ENCODE results near the gene MS4A3. TPM values are rescaled to one million over a fixed set of nuclear protein-coding genes. Genes with fewer than 3 reads are reported as not detected.

Gene MS4A3
- total RNA-seq, 2 experiments from 2014 or later, result not detected

GRCh38 chr11:60077216-60077817, 20.9 kb downstream of the MS4A3 start:
- CTCF ChIA-PET (ENCODE audit: unreplicated experiment), result no interaction called here
- no TSS peak for BruUV-seq (replicated peaks)
- DNase-seq (ENCODE audit: low spot score), result no peak
- no peaks in the 10 kb centered on the region for H3K9me3 ChIP-seq (ENCODE audit: low read length)
- intact Hi-C loops (cut with micrococcal nuclease; ENCODE audit: unreplicated experiment), result no loop called here
- no peaks in the 10 kb centered on the region for H3K36me3 ChIP-seq (ENCODE audit: insufficient read depth, low read length)
- H3K4me3 ChIP-seq (ENCODE audit: low read depth, low read length, poor library complexity, severe bottlenecking), result no peak overlapping the region
- no peaks in the 10 kb centered on the region for H4K20me1 ChIP-seq (ENCODE audit: insufficient read depth, low read length)
- no peaks in the 10 kb centered on the region for H3K9me2 ChIP-seq (ENCODE audit: insufficient read depth, low read length)
- no peak overlapping the region for H2AFZ ChIP-seq (ENCODE audit: low read length)
- no peak overlapping the region for H3K27ac ChIP-seq (ENCODE audit: low read depth, low read length, poor library complexity, severe bottlenecking)
- TF ChIP-seq EZH2phosphoT487 (IDR thresholded peaks at IDR 0.05; ENCODE audit: borderline replicate concordance, low read depth, low read length), result no peak
- no peak for TF ChIP-seq CTCF (conservative IDR thresholded peaks at IDR 0.05; ENCODE audit: low read length)
- H3K4me1 ChIP-seq (ENCODE audit: insufficient read depth, low read length, poor library complexity, severe bottlenecking), result no peaks in the 10 kb centered on the region
- no peak overlapping the region for H3K4me2 ChIP-seq (ENCODE audit: low read length)
- POLR2A ChIA-PET, result interaction anchor here (0.7 kb wide), 1 partner anchor 9 kb away, joined by 4 read pairs; no protein-coding TSS in a partner anchor
- H3K79me2 ChIP-seq (ENCODE audit: insufficient read depth, low read depth, low read length), result no peaks in the 10 kb centered on the region

GRCh38 chr11:60077981-60078380, 21.5 kb downstream of the MS4A3 start:
- POLR2A ChIA-PET, result interaction anchor here (0.7 kb wide), 1 partner anchor 9 kb away, joined by 4 read pairs; no protein-coding TSS in a partner anchor
- TF ChIP-seq CTCF (conservative IDR thresholded peaks at IDR 0.05; ENCODE audit: low read length) (no peak), EZH2phosphoT487 (IDR thresholded peaks at IDR 0.05; ENCODE audit: borderline replicate concordance, low read depth, low read length) (no peak)
- CTCF ChIA-PET (ENCODE audit: unreplicated experiment), result no interaction called here
- H4K20me1 ChIP-seq (ENCODE audit: insufficient read depth, low read length), result no peaks in the 10 kb centered on the region
- no peaks in the 10 kb centered on the region for H3K9me2 ChIP-seq (ENCODE audit: insufficient read depth, low read length)
- no peaks in the 10 kb centered on the region for H3K79me2 ChIP-seq (ENCODE audit: insufficient read depth, low read depth, low read length)
- H3K4me3 ChIP-seq (ENCODE audit: low read depth, low read length, poor library complexity, severe bottlenecking), result no peak overlapping the region
- intact Hi-C loops (cut with micrococcal nuclease; ENCODE audit: unreplicated experiment), result no loop called here
- H3K4me1 ChIP-seq (ENCODE audit: insufficient read depth, low read length, poor library complexity, severe bottlenecking), result no peaks in the 10 kb centered on the region
- H3K9me3 ChIP-seq (ENCODE audit: low read length), result no peaks in the 10 kb centered on the region
- BruUV-seq (replicated peaks), result no TSS peak
- H3K36me3 ChIP-seq (ENCODE audit: insufficient read depth, low read length), result no peaks in the 10 kb centered on the region
- DNase-seq (ENCODE audit: low spot score), result no peak
- no peak overlapping the region for H3K4me2 ChIP-seq (ENCODE audit: low read length)
- no peak overlapping the region for H3K27ac ChIP-seq (ENCODE audit: low read depth, low read length, poor library complexity, severe bottlenecking)
- H2AFZ ChIP-seq (ENCODE audit: low read length), result no peak overlapping the region

- BruUV-seq (replicated peaks), result no TSS peak
- Histone ChIP-seq H4K20me1 (ENCODE audit: insufficient read depth, low read length) (no peaks in the 10 kb centered on the region), H3K27ac (ENCODE audit: low read depth, low read length, poor library complexity, severe bottlenecking) (no peak overlapping the region), H3K9me2 (ENCODE audit: insufficient read depth, low read length) (no peaks in the 10 kb centered on the region), H3K79me2 (ENCODE audit: insufficient read depth, low read depth, low read length) (no peaks in the 10 kb centered on the region), H3K36me3 (ENCODE audit: insufficient read depth, low read length) (no peaks in the 10 kb centered on the region), H2AFZ (ENCODE audit: low read length) (no peak overlapping the region), H3K4me2 (ENCODE audit: low read length) (no peak overlapping the region), H3K4me1 (ENCODE audit: insufficient read depth, low read length, poor library complexity, severe bottlenecking) (no peaks in the 10 kb centered on the region), H3K9me3 (ENCODE audit: low read length) (no peaks in the 10 kb centered on the region), H3K4me3 (ENCODE audit: low read depth, low read length, poor library complexity, severe bottlenecking) (no peak overlapping the region)
- POLR2A ChIA-PET, result no interaction called here
- TF ChIP-seq CTCF (conservative IDR thresholded peaks at IDR 0.05; ENCODE audit: low read length), result no peak
- no peak for TF ChIP-seq EZH2phosphoT487 (IDR thresholded peaks at IDR 0.05; ENCODE audit: borderline replicate concordance, low read depth, low read length)
- DNase-seq (ENCODE audit: low spot score), result no peak
- CTCF ChIA-PET (ENCODE audit: unreplicated experiment), result no interaction called here
- intact Hi-C loops (cut with micrococcal nuclease; ENCODE audit: unreplicated experiment), result no loop called here
These were observed 22.3 kb downstream of the MS4A3 start for GRCh38 chr11:60078745-60079144.
